ENCODE data around the gene CACNG3. TPM values are rescaled to one million over a fixed set of nuclear protein-coding genes. Genes with fewer than 3 reads are reported as not detected.

CACNG3 gene
- total RNA-seq, 1 donor from 2014 or later = not detected

- Mint-ChIP-seq H3K9me3 (ENCODE audit: unreplicated experiment) (no peaks in the 10 kb centered on the region), H3K27ac (ENCODE audit: unreplicated experiment) (no peak overlapping the region), H3K36me3 (ENCODE audit: low read depth, unreplicated experiment) (no peaks in the 10 kb centered on the region), H3K4me3 (ENCODE audit: unreplicated experiment) (no peak overlapping the region), H3K4me1 (ENCODE audit: unreplicated experiment) (no peaks in the 10 kb centered on the region), H3K27me3 (ENCODE audit: unreplicated experiment) (peaks cover 5% of the 10 kb centered on the region)
- no peak for TF ChIP-seq CTCF (IDR thresholded peaks at IDR 0.05; ENCODE audit: unreplicated experiment)
- no peak for DNase-seq (ENCODE audit: low spot score)
Observed at GRCh38 chr16:24309258-24310142, 53.4 kb downstream of the CACNG3 start.

- no peak overlapping the region for H3K4me3 Mint-ChIP-seq (ENCODE audit: unreplicated experiment)
- no peak overlapping the region for H3K27ac Mint-ChIP-seq (ENCODE audit: unreplicated experiment)
- H3K4me1 Mint-ChIP-seq (ENCODE audit: unreplicated experiment) = no peaks in the 10 kb centered on the region
- H3K9me3 Mint-ChIP-seq (ENCODE audit: unreplicated experiment) = no peaks in the 10 kb centered on the region
- no peak for TF ChIP-seq CTCF (IDR thresholded peaks at IDR 0.05; ENCODE audit: unreplicated experiment)
- H3K36me3 Mint-ChIP-seq (ENCODE audit: low read depth, unreplicated experiment) = no peaks in the 10 kb centered on the region
- DNase-seq (ENCODE audit: low spot score) = no peak
- peaks cover 8% of the 10 kb centered on the region for H3K27me3 Mint-ChIP-seq (ENCODE audit: unreplicated experiment)
Observed at GRCh38 chr16:24315343-24315742, 59.2 kb downstream of the CACNG3 start.

GRCh38 chr16:24318680-24319079 is 62.5 kb downstream of the CACNG3 start:
- no peak for TF ChIP-seq CTCF (IDR thresholded peaks at IDR 0.05; ENCODE audit: unreplicated experiment)
- DNase-seq (ENCODE audit: low spot score) = no peak
- Mint-ChIP-seq H3K27ac (ENCODE audit: unreplicated experiment) (no peak overlapping the region), H3K9me3 (ENCODE audit: unreplicated experiment) (no peaks in the 10 kb centered on the region), H3K27me3 (ENCODE audit: unreplicated experiment) (peaks cover 8% of the 10 kb centered on the region), H3K4me3 (ENCODE audit: unreplicated experiment) (no peak overlapping the region), H3K36me3 (ENCODE audit: low read depth, unreplicated experiment) (no peaks in the 10 kb centered on the region), H3K4me1 (ENCODE audit: unreplicated experiment) (no peaks in the 10 kb centered on the region)

- Mint-ChIP-seq H3K4me1 (ENCODE audit: unreplicated experiment) (no peaks in the 10 kb centered on the region), H3K4me3 (ENCODE audit: unreplicated experiment) (no peak overlapping the region)
Observed at GRCh38 chr16:24319126-24319814, 63.1 kb downstream of the CACNG3 start.

More at GRCh38 chr16:24319126-24319814, 63.1 kb downstream of the CACNG3 start:
- Mint-ChIP-seq H3K36me3 (ENCODE audit: low read depth, unreplicated experiment) (no peaks in the 10 kb centered on the region), H3K27ac (ENCODE audit: unreplicated experiment) (no peak overlapping the region), H3K9me3 (ENCODE audit: unreplicated experiment) (no peaks in the 10 kb centered on the region), H3K27me3 (ENCODE audit: unreplicated experiment) (peaks cover 8% of the 10 kb centered on the region)
- no peak for TF ChIP-seq CTCF (IDR thresholded peaks at IDR 0.05; ENCODE audit: unreplicated experiment)
- DNase-seq (ENCODE audit: low spot score) = no peak

All from endothelial cell (in vitro differentiated cells).